Natural killer cell treated with Interleukin-12 subunit alpha and Interleukin-12 subunit beta and Interleukin-15 and Interleukin-18, amount 100 ng/mL, for 72 hours (primary cell): ENCODE measurements around the gene INTU. TPM values are rescaled to one million over a fixed set of nuclear protein-coding genes. Genes with fewer than 3 reads are reported as not detected.

Source experiments
- ATAC-seq, 2 donors: fragments of 150-1000 bp; cut with Tn5 transposase in 1 of 2; sonication (Bioruptor Pico), chemical (Tn5 transposase) in 1 of 2; 2 replicates each; pipeline ENCODE4 v1.10.0; 2021
- DNase-seq: peaks from one replicate; pipeline ENCODE4 v3.0.0; 2022; ENCODE audit warnings: low spot score
- H3K27ac Mint-ChIP-seq, 2 donors: 1 replicate in 1 of 2; 2 replicates in 1 of 2; pipeline ENCODE4 v1.8.0; 2022; ENCODE audit warnings: mixed read lengths in 2 of 2, mild to moderate bottlenecking in 1 of 2, moderate library complexity in 1 of 2
- H3K27me3 Mint-ChIP-seq, 2 donors: 1 replicate in 1 of 2; 2 replicates in 1 of 2; pipeline ENCODE4 v1.8.0; 2022; ENCODE audit warnings: mixed read lengths in 2 of 2
- H3K36me3 Mint-ChIP-seq: one replicate; pipeline ENCODE4 v1.8.0; 2022; ENCODE audit warnings: mixed read lengths
- H3K4me1 Mint-ChIP-seq, 2 donors: 1 replicate in 1 of 2; 2 replicates in 1 of 2; pipeline ENCODE4 v1.8.0; 2022; ENCODE audit warnings: low read depth in 2 of 2, mixed read lengths in 2 of 2, mild to moderate bottlenecking in 1 of 2
- H3K4me3 Mint-ChIP-seq: one replicate; pipeline ENCODE4 v1.8.0; 2022; ENCODE audit warnings: mixed read lengths
- H3K9me3 Mint-ChIP-seq: 2 replicates; pipeline ENCODE4 v1.8.0; 2022; ENCODE audit warnings: mixed read lengths
- total RNA-seq, 2 donors: library from RNA; stranded (reverse); gene quantifications; one replicate each; pipeline ENCODE4 v1.2.3, GENCODE V29; 2022

Gene INTU
- total RNA-seq, 2 donors from 2014 or later, result 0.50 to 0.81 TPM

DNA sequence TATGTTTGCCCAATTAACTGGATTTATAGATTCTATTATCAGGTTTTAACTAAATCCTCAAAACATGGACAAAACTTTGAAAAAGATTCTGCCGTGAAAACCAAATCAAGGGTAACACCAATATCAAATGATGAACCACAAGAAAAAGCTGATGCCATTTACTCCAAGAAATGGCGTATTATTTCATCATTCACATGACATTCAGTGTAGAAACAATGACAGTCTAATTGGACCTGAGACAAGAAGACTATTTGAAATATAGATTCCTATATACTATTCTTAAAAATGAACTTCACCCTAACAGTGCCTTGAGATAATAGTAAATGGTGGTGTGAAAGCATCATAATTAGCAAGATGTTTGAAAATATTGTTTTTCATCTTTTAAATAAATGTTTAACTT is 102.2 kb downstream of the INTU start:
- ATAC-seq (no peak), DNase-seq (no peak)
- Mint-ChIP-seq H3K4me1 (no peaks in the 10 kb centered on the region), H3K27me3 (no peaks in the 10 kb centered on the region), H3K9me3 (peaks cover 4% of the 10 kb centered on the region), H3K36me3 (no peaks in the 10 kb centered on the region), H3K4me3 (no peak overlapping the region), H3K27ac (no peak overlapping the region)

DNA sequence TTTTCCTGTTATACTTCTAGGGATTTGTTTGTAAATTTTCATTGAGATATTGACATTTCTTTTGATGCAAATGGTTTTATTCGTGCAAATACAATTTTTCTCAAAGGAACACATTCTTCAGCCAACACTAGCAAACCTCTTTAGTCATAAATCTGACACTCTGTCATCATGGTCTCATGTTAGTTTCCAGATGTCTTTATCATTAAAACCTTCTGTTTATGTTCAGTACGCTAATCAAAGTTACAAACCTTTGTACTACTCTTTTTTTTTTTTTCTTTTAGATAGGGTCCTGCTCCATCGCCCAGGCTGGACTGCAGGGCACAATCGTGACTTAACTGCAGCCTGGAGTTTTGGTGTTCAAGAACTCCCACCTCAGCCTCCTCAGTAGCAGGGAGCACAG is 104.5 kb downstream of the INTU start:
- H3K36me3 Mint-ChIP-seq, result peaks cover 4% of the 10 kb centered on the region
- H3K27me3 Mint-ChIP-seq, result no peaks in the 10 kb centered on the region
- ATAC-seq (no peak), DNase-seq (no peak)
- no peaks in the 10 kb centered on the region for H3K4me1 Mint-ChIP-seq
- H3K27ac Mint-ChIP-seq, result no peak overlapping the region
- no peak overlapping the region for H3K4me3 Mint-ChIP-seq
- H3K9me3 Mint-ChIP-seq, result peaks cover 7% of the 10 kb centered on the region

DNA sequence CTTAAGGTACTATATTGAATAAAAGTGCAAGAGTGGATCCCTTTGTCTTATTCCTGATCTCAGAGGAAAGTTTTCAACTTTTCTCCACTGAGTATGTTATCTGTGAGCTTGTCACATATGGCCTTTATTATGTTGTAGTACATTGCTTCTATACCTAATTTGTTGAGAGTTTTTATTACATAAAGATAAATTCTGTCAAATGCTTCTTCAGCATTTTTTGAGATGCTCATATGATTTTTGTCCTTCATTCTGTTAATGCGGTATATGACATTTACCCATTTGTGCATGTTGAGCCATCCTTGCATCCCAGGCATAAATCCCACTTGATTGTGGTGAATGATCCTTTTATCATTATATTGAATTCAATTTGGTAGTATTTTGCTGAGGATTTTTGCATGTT is 108.5 kb downstream of the INTU start:
- ATAC-seq, result no peak
- Mint-ChIP-seq H3K27me3 (no peaks in the 10 kb centered on the region), H3K36me3 (peaks cover 8% of the 10 kb centered on the region), H3K4me1 (no peaks in the 10 kb centered on the region), H3K27ac (no peak overlapping the region), H3K4me3 (no peak overlapping the region), H3K9me3 (peaks cover 9% of the 10 kb centered on the region)
- no peak for DNase-seq

- no peak overlapping the region for H3K27ac Mint-ChIP-seq
- H3K4me1 Mint-ChIP-seq, result no peaks in the 10 kb centered on the region
- H3K4me3 Mint-ChIP-seq, result no peak overlapping the region
- H3K27me3 Mint-ChIP-seq, result peaks cover 0 to 7% of the 10 kb centered on the region in 2 donors
- H3K36me3 Mint-ChIP-seq, result peaks cover 7% of the 10 kb centered on the region
- DNase-seq, result no peak
- peaks cover 6% of the 10 kb centered on the region for H3K9me3 Mint-ChIP-seq
- ATAC-seq, result no peak
Observed at GRCh38 chr4:127747883-127748282, 115.1 kb downstream of the INTU start.

DNA sequence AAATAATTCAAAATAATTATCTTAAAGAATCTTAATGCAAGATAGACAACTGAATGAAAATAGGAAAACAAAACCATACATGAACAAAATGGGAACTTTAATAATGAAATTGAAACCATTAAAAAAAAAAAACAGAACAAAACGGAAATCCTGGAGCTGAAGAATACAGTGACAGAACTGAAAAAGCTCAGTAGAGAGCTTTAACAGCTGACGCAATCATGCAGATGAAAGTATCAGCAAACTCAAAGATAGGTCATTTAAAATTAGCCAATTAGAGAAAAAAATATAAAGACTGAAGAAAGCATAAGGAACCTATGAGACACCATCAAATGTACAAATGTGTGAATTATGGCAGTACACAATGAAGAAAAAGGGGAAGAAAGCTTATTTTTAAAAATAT is 116.2 kb downstream of the INTU start:
- H3K4me3 Mint-ChIP-seq, result no peak overlapping the region
- DNase-seq, result no peak
- H3K27ac Mint-ChIP-seq, result no peak overlapping the region
- no peak for ATAC-seq
- peaks cover 7% of the 10 kb centered on the region for H3K36me3 Mint-ChIP-seq
- peaks cover 0 to 7% of the 10 kb centered on the region in 2 donors for H3K27me3 Mint-ChIP-seq
- H3K4me1 Mint-ChIP-seq, result no peaks in the 10 kb centered on the region
- H3K9me3 Mint-ChIP-seq, result peaks cover 11% of the 10 kb centered on the region

- H3K27me3 Mint-ChIP-seq, result peaks cover 0 to 4% of the 10 kb centered on the region in 2 donors
- H3K36me3 Mint-ChIP-seq, result no peaks in the 10 kb centered on the region
- no peak overlapping the region for H3K4me3 Mint-ChIP-seq
- H3K9me3 Mint-ChIP-seq, result peaks cover 17% of the 10 kb centered on the region
- no peak for ATAC-seq
- no peak for DNase-seq
- no peaks in the 10 kb centered on the region for H3K4me1 Mint-ChIP-seq
- H3K27ac Mint-ChIP-seq, result no peak overlapping the region
Observed at GRCh38 chr4:127756906-127757305, 124.1 kb downstream of the INTU start.

DNA sequence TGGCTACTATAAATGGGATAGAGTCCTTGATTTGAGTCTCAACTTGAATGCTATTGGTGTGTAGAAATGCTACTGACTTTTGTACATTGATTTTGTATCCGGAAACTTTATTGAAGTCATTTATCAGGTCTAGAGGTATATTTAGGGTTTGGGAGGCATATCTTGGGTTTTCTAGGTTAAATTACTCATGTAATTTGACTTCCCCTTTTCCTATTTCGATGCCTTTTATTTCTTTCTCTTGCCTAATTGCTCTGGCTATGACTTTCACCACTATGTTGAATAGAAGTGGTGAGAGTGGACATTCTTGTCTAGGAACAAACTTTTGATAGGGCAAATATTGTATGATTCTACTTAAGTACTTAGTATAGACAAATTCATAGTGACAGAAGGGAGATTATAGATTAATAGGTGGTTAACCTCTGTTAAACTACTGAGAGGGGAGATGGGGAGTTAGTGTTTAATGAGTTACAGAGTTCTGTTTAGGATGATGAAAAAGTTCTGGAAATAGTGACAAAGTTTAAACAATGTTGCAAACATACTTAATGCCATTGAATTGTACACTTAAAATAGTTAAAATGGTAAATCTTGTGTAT is 126.6 kb downstream of the INTU start:
- DNase-seq (no peak), ATAC-seq (no peak)
- Mint-ChIP-seq H3K36me3 (no peaks in the 10 kb centered on the region), H3K4me3 (no peak overlapping the region), H3K4me1 (peaks cover 0 to 3% of the 10 kb centered on the region in 2 donors), H3K9me3 (peaks cover 10% of the 10 kb centered on the region), H3K27me3 (peaks cover 0 to 4% of the 10 kb centered on the region in 2 donors), H3K27ac (no peak overlapping the region)

GRCh38 chr4:127759893-127760292 is 127.1 kb downstream of the INTU start:
- H3K36me3 Mint-ChIP-seq, result no peaks in the 10 kb centered on the region
- H3K4me3 Mint-ChIP-seq, result no peak overlapping the region
- peaks cover 0 to 3% of the 10 kb centered on the region in 2 donors for H3K4me1 Mint-ChIP-seq
- peaks cover under 1 to 4% of the 10 kb centered on the region in 2 donors for H3K27me3 Mint-ChIP-seq
- H3K9me3 Mint-ChIP-seq, result peaks cover 10% of the 10 kb centered on the region
- DNase-seq, result no peak
- no peak overlapping the region for H3K27ac Mint-ChIP-seq
- ATAC-seq, result no peak

- no peak overlapping the region for H3K27ac Mint-ChIP-seq
- no peak for ATAC-seq
- peaks cover 0 to 6% of the 10 kb centered on the region in 2 donors for H3K4me1 Mint-ChIP-seq
- no peak overlapping the region for H3K4me3 Mint-ChIP-seq
- peaks cover 6 to 9% of the 10 kb centered on the region in 2 donors for H3K27me3 Mint-ChIP-seq
- DNase-seq, result no peak
- H3K36me3 Mint-ChIP-seq, result no peaks in the 10 kb centered on the region
- peaks cover 3% of the 10 kb centered on the region for H3K9me3 Mint-ChIP-seq
Observed at GRCh38 chr4:127771535-127772275, 138.9 kb downstream of the INTU start.

DNA sequence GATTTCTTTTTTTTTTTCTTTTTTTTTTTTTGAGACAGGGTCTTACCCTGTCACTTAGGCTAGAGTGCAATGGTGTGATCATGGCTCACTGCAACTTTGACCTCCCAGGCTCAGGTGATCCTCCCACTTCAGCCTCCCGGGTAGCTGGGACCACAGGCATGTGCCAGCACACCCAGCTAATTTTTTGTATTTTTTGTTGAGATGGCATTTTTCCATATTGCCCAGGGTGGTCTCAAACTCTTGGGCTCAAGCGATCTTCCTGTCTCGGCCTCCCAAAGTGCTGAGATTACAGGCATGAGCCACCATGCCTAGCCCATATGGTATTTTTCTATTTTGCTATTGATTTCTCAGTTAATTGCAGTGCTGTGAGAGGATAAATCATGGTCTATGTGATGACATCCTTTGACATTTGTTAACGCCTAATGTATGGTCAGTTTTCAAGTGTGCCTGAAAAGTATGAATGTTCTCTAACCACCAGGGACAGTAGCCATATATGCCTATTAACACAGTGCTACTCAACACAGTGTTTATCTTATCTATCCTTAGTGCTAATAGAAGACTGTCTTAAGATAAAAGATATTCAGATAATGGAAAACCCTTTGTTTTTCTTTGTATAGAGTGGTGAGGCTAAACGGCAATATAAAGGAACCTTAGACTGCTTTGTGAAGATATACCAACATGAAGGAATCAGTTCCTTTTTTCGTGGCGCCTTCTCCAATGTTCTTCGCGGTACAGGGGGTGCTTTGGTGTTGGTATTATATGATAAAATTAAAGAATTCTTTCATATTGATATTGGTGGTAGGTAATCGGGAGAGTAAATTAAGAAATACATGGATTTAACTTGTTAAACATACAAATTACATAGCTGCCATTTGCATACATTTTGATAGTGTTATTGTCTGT is 140.3 kb downstream of the INTU start:
- Mint-ChIP-seq H3K9me3 (peaks cover 3% of the 10 kb centered on the region), H3K4me1 (peaks cover 0 to 6% of the 10 kb centered on the region in 2 donors), H3K27ac (no peak overlapping the region), H3K27me3 (peaks cover 6 to 22% of the 10 kb centered on the region in 2 donors), H3K4me3 (no peak overlapping the region), H3K36me3 (no peaks in the 10 kb centered on the region)
- ATAC-seq (no peak), DNase-seq (no peak)

- H3K27me3 Mint-ChIP-seq, result peaks cover 14 to 38% of the 10 kb centered on the region in 2 donors
Observed at GRCh38 chr4:127775843-127776242, 143.1 kb downstream of the INTU start.

More at GRCh38 chr4:127775843-127776242, 143.1 kb downstream of the INTU start:
- H3K9me3 Mint-ChIP-seq, result peaks cover 4% of the 10 kb centered on the region
- no peak overlapping the region for H3K27ac Mint-ChIP-seq
- ATAC-seq (no peak), DNase-seq (no peak)
- no peak overlapping the region for H3K4me3 Mint-ChIP-seq
- peaks cover 9% of the 10 kb centered on the region for H3K36me3 Mint-ChIP-seq
- H3K4me1 Mint-ChIP-seq, result peaks cover 10 to 11% of the 10 kb centered on the region in 2 donors
